ENCODE measurements around the gene SDCBP2.

SDCBP2 gene

GRCh38 chr20:1306316-1307135 lies 22.4 kb downstream of the SDCBP2 start:
- no peaks in the 10 kb centered on the region for H3K27me3 ChIP-seq
- H3K4me3 ChIP-seq: no peak overlapping the region
- no peaks in the 10 kb centered on the region for H3K4me1 ChIP-seq
- intact Hi-C loops (cut with DNase I; ENCODE audit: low total_unique reads): no loop called here
- H3K36me3 ChIP-seq: peaks cover 0 to 54% (median 19%) of the 10 kb centered on the region in 3 donors
- no peaks in the 10 kb centered on the region for H3K9me3 ChIP-seq
- no peak for DNase-seq
- TF ChIP-seq CTCF (IDR thresholded peaks at IDR 0.05): no peak
- no peak overlapping the region for H3K27ac ChIP-seq

- peaks cover 0 to 59% (median 19%) of the 10 kb centered on the region in 3 donors for H3K36me3 ChIP-seq
- TF ChIP-seq CTCF (IDR thresholded peaks at IDR 0.05): no peak
- no peaks in the 10 kb centered on the region for H3K4me1 ChIP-seq
- no peaks in the 10 kb centered on the region for H3K9me3 ChIP-seq
- intact Hi-C loops (cut with DNase I; ENCODE audit: low total_unique reads): no loop called here
- no peak overlapping the region for H3K4me3 ChIP-seq
- DNase-seq: no peak
- no peaks in the 10 kb centered on the region for H3K27me3 ChIP-seq
- H3K27ac ChIP-seq: no peak overlapping the region
Measured at GRCh38 chr20:1305712-1306111, 23.2 kb downstream of the SDCBP2 start.

- H3K4me3 ChIP-seq: no peak overlapping the region
- no peak for TF ChIP-seq CTCF (IDR thresholded peaks at IDR 0.05)
- no peak for DNase-seq
- no peaks in the 10 kb centered on the region for H3K27me3 ChIP-seq
- intact Hi-C loops (cut with DNase I; ENCODE audit: low total_unique reads): no loop called here
- no peaks in the 10 kb centered on the region for H3K4me1 ChIP-seq
- H3K9me3 ChIP-seq: no peaks in the 10 kb centered on the region
- no peak overlapping the region for H3K27ac ChIP-seq
- H3K36me3 ChIP-seq: peaks cover 0 to 66% (median 19%) of the 10 kb centered on the region in 3 donors
Measured at GRCh38 chr20:1304710-1305515, 24.0 kb downstream of the SDCBP2 start.

- peak in 1 of 2 donors; percentile 55 for DNase-seq
- Histone ChIP-seq H3K27me3 (no peaks in the 10 kb centered on the region), H3K27ac (no peak overlapping the region)
Measured at GRCh38 chr20:1302685-1303541, 26.0 kb downstream of the SDCBP2 start.

More at GRCh38 chr20:1302685-1303541, 26.0 kb downstream of the SDCBP2 start:
- H3K4me3 ChIP-seq: no peak overlapping the region
- no peaks in the 10 kb centered on the region for H3K9me3 ChIP-seq
- H3K36me3 ChIP-seq: peaks cover 0 to 70% (median 19%) of the 10 kb centered on the region in 3 donors
- no peak for TF ChIP-seq CTCF (IDR thresholded peaks at IDR 0.05)
- intact Hi-C loops (cut with DNase I; ENCODE audit: low total_unique reads): no loop called here
- H3K4me1 ChIP-seq: no peaks in the 10 kb centered on the region

Data from tibial artery (tissue), 4 donors.